ENCODE measurements around the gene DIPK2A.

GRCh38 chr3:143957453-143957852 lies 14.2 kb upstream of the DIPK2A start:
- TF ChIP-seq EP300 (IDR thresholded peaks at IDR 0.05): no peak
- TF ChIP-seq POLR2A (IDR thresholded peaks at IDR 0.05; ENCODE audit: low read depth): no peak
- no peak for TF ChIP-seq CTCF (IDR thresholded peaks at IDR 0.05)
- no peak for TF ChIP-seq POLR2AphosphoS5 (IDR thresholded peaks at IDR 0.05)

Data from esophagus muscularis mucosa (tissue), 4 donors.